H1 (cell line): Measurements from ENCODE around the gene COA4. TPM values are rescaled to one million over a fixed set of nuclear protein-coding genes. Genes with fewer than 3 reads are reported as not detected.
A peak's percentile ranks its signal among the peaks of the same experiment; 100 is the strongest.

Experiments used
- CBX5 ChIP-seq: fragments of 300-800, 300-1000 bp; sonication (generic); IDR thresholded peaks from 2 replicates; pipeline ENCODE4 v1.7.1; 2016; ENCODE audit warnings: antibody characterized with exemption, low read length, low read depth
- CHD2 ChIP-seq: IDR thresholded peaks from 2 replicates; pipeline ENCODE4 v1.6.1; 2012; ENCODE audit warnings: low read length, improper control_type of control experiment
- CHD7 ChIP-seq: fragments of 300-600 bp; sonication (generic); IDR thresholded peaks from 2 replicates; pipeline ENCODE4 v1.7.1; 2012; ENCODE audit warnings: low read length, moderate library complexity, mild to moderate bottlenecking, inconsistent platforms; ENCODE audit not compliant: insufficient replicate concordance
- EGR1 ChIP-seq: IDR thresholded peaks from 2 replicates; pipeline ENCODE4 v1.6.1; 2011; ENCODE audit warnings: low read depth, low read length, borderline replicate concordance
- KDM1A ChIP-seq: fragments of 200-600, 300-600 bp; sonication (generic); IDR thresholded peaks from 2 replicates; pipeline ENCODE4 v1.7.1; 2016; ENCODE audit warnings: mild to moderate bottlenecking, low read length, borderline replicate concordance
- SIN3A ChIP-seq, 2 experiments: IDR thresholded peaks in 1 of 2; conservative IDR thresholded peaks in 1 of 2; 2 replicates each; pipeline ENCODE4 v1.6.1; 2011 to 2012; ENCODE audit warnings: low read length in 2 of 2, improper control_type of control experiment in 1 of 2, low read depth in 1 of 2, mild to moderate bottlenecking in 1 of 2
- SP4 ChIP-seq: IDR thresholded peaks from 2 replicates; pipeline ENCODE4 v1.6.1; 2012; ENCODE audit warnings: low read length, inconsistent platforms
- TBP ChIP-seq: IDR thresholded peaks from 2 replicates; pipeline ENCODE4 v1.6.1; 2011; ENCODE audit warnings: low read depth, low read length, improper control_type of control experiment
- TEAD4 ChIP-seq: IDR thresholded peaks from 2 replicates; pipeline ENCODE4 v1.6.1; 2012; ENCODE audit warnings: low read depth, low read length, inconsistent platforms, mixed read lengths
- YY1 ChIP-seq: IDR thresholded peaks from 2 replicates; pipeline ENCODE4 v1.6.1; 2011; ENCODE audit warnings: low read depth, mild to moderate bottlenecking, low read length
- polyA plus RNA-seq, 7 experiments: library from polyadenylated mRNA; depleted of rRNA in 3 of 7; stranded (reverse) in 5 of 7; unstranded in 2 of 7; fragments of >200 nt in 5 of 7; fragments of 200-250 nt in 2 of 7; gene quantifications; 1 replicate in 5 of 7; 2 replicates in 1 of 7; 4 replicates in 1 of 7; pipeline versions ENCODE4 v1.2.1 to v1.2.3, GENCODE V29; 2011 to 2013; ENCODE audit warnings: missing spikeins in 2 of 7, mixed read lengths in 2 of 7
- total RNA-seq: library from RNA; stranded (reverse); fragmentation: NEBNext Ultra II Directional; extraction: Animal tissue kit (Norgen Biotek cat#: 25700); gene quantifications from 2 replicates; pipeline ENCODE4 v1.2.1, GENCODE V29; 2021

Gene COA4
- total and polyA plus RNA-seq, 2 of the 8 experiments (the other 6 are each of a cell fraction or from before 2014, with no cell fraction given) = 177 to 380 TPM

GRCh38 chr11:73876424-73877310 is at the start of gene COA4, which contains the start of gene PAAF1 (continued):
- no peak for TF ChIP-seq CHD7
- TF ChIP-seq TBP = peak; percentile 88
- no peak for TF ChIP-seq CHD2
- peak; percentile 53; the same call in 1 of the 2 replicates for TF ChIP-seq YY1
- peak; percentile 73; the same call in 1 of the 2 replicates for TF ChIP-seq KDM1A
- peak; percentile 81 for TF ChIP-seq TEAD4
- TF ChIP-seq SP4 = peak; percentile 37
- no peak for TF ChIP-seq CBX5
- TF ChIP-seq SIN3A (conservative IDR thresholded peaks at IDR 0.05 in 1 of 2, IDR thresholded peaks at IDR 0.05 in 1 of 2; ENCODE audit: low read depth in 1 of 2, low read length in 2 of 2) = peak; percentile 25 to 84; a peak in 2 of 4 replicates
- TF ChIP-seq EGR1 = peak; percentile 57; the same call in 1 of the 2 replicates
